Activated T-helper 17 cell treated with anti-CD3 and anti-CD28 coated beads, Interleukin-2, amount 50 U/mL, for 72 hours (primary cell): Measurements from ENCODE around the gene TMEM191C. TPM values are rescaled to one million over a fixed set of nuclear protein-coding genes. Genes with fewer than 3 reads are reported as not detected.

Experiments
- ATAC-seq: fragments of 150-1000 bp; cut with Tn5 transposase; replicated peaks from 2 replicates; pipeline ENCODE4 v1.10.0; 2021; ENCODE audit warnings: mild to moderate bottlenecking, moderate library complexity
- H3K27ac Mint-ChIP-seq: one replicate; pipeline ENCODE4 v1.8.0; 2022; ENCODE audit warnings: mixed read lengths
- H3K27me3 Mint-ChIP-seq: one replicate; pipeline ENCODE4 v1.8.0; 2022; ENCODE audit warnings: mixed read lengths
- H3K36me3 Mint-ChIP-seq: one replicate; pipeline ENCODE4 v1.8.0; 2022; ENCODE audit warnings: low read depth, mild to moderate bottlenecking, mixed read lengths
- H3K4me1 Mint-ChIP-seq: one replicate; pipeline ENCODE4 v1.8.0; 2022; ENCODE audit warnings: mixed read lengths
- H3K4me3 Mint-ChIP-seq: one replicate; pipeline ENCODE4 v1.8.0; 2022; ENCODE audit warnings: mild to moderate bottlenecking, mixed read lengths
- H3K9me3 Mint-ChIP-seq: one replicate; pipeline ENCODE4 v1.8.0; 2022; ENCODE audit warnings: mixed read lengths
- total RNA-seq, 2 donors: library from RNA; stranded (reverse); gene quantifications; one replicate each; pipeline ENCODE4 v1.2.3, GENCODE V29; 2022

TMEM191C gene
- total RNA-seq, 2 donors from 2014 or later, result 0.82 to 5.2 TPM

DNA sequence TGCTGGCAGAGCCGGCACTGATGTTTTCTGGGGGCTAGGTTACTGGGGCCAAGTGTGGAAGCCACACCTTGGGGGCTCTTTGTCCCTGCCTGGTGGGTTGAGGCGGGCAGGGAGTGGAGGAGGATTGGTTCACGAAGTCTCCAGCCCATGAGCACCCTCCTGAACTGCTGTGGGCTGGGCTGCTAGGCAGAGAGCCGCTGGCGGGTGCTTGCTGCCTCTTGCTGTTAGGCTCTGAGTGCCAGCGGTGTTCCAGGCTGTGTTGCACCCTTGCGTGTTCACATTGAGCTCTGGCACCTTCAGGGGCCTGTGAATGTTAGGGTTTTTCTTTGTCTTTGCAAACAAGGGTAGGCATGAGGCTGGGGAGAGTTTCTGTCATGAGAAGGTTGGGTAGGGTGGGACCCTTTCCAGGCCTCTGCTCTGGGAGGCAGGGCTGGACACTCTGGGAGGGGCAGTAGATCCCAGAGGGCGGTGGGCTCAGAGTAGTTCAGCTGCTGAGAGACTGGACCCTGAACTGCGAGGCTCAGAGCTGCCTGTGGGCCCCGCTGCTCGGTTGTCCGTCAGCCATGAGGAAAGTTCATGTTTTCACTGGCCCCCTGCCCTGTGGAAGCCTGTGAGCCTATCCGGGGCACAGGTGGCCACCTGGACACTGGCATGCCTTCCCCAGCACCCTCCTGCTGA is 24.0 kb upstream of the TMEM191C start:
- Mint-ChIP-seq H3K27ac (no peak overlapping the region), H3K4me3 (no peak overlapping the region), H3K4me1 (no peaks in the 10 kb centered on the region), H3K27me3 (no peaks in the 10 kb centered on the region), H3K36me3 (no peaks in the 10 kb centered on the region), H3K9me3 (no peaks in the 10 kb centered on the region)
- no peak for ATAC-seq

DNA sequence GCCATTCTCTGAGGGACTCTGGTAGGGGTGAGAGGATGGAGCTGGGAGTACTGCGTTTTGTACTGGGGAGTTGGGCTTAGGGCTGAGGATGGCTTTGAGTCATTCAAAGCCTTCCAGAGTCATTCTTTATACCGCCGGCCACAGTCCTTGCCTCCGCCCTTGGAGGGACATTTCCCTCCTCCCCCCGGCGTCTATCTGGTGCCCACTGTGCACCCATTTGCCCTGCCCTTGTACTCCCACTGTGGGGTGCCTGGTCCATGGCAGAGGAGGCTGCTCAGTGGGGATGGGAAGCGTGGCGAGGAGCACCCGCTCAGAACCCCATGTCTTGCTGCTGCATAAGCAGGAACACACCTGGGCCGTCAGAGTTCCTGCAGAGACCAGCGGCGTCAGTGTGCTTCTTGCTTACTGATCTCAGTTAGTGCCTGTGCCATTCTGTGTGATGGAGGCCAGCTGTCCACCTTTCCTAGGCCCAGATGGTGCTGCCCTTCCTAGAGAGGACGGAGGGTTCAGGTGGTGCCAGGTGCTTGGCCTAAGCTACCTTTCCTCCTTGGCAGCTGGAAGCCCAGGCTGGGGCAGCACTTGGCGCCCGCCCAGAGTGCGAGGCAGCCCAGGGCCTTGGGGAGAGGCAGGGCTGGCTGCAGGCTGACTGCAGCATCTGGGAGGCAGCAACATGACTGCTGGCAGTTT is 23.3 kb upstream of the TMEM191C start:
- Mint-ChIP-seq H3K4me3 (no peak overlapping the region), H3K4me1 (no peaks in the 10 kb centered on the region), H3K9me3 (no peaks in the 10 kb centered on the region), H3K27me3 (no peaks in the 10 kb centered on the region), H3K27ac (no peak overlapping the region), H3K36me3 (no peaks in the 10 kb centered on the region)
- no peak for ATAC-seq

DNA sequence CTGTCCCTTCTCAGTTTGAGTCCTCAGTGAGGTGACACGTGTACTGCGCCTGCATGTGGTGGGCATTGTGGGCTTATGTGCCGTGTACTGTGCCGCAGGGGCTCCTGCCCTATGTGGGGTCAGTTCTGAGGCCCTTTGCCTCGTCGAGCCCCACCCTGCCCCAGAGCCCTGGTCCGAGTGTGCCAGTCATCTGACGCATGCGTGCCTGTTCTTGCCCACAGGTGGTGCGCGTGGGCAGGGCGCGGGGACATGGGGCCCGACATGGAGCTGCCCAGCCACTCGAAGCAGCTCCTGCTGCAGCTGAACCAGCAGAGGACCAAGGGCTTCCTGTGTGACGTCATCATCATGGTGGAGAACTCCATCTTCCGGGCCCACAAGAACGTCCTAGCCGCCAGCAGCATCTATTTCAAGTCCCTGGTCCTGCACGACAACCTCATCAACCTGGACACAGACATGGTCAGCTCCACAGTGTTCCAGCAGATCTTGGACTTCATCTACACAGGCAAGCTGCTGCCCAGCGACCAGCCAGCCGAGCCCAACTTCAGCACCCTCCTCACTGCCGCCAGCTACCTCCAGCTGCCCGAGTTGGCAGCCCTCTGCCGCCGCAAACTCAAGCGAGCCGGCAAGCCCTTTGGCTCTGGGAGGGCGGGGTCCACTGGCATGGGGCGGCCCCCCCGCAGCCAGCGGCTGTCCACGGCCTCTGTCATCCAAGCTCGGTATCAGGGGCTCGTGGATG is 22.3 kb upstream of the TMEM191C start:
- Mint-ChIP-seq H3K4me3 (no peak overlapping the region), H3K27ac (no peak overlapping the region), H3K9me3 (no peaks in the 10 kb centered on the region), H3K36me3 (no peaks in the 10 kb centered on the region), H3K4me1 (no peaks in the 10 kb centered on the region), H3K27me3 (no peaks in the 10 kb centered on the region)
- no peak for ATAC-seq

DNA sequence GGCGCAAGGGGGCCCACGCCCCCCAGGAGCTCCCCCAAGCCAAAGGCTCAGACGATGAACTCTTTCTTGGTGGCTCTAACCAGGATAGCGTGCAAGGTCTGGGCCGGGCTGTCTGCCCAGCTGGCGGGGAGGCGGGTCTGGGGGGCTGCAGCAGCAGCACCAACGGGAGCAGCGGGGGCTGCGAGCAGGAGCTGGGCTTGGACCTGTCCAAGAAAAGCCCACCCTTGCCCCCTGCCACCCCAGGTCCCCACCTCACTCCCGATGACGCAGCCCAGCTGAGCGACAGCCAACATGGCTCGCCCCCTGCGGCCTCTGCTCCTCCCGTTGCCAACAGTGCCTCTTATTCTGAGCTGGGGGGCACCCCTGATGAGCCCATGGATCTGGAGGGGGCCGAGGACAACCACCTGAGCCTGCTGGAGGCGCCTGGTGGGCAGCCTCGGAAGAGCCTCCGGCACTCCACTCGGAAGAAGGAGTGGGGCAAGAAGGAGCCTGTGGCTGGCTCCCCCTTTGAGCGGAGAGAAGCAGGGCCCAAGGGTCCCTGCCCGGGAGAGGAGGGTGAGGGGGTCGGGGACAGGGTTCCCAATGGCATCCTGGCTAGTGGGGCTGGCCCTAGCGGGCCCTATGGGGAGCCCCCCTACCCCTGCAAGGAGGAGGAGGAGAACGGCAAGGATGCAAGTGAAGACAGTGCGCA is 21.6 kb upstream of the TMEM191C start:
- no peaks in the 10 kb centered on the region for H3K27me3 Mint-ChIP-seq
- no peaks in the 10 kb centered on the region for H3K36me3 Mint-ChIP-seq
- no peak overlapping the region for H3K4me3 Mint-ChIP-seq
- H3K4me1 Mint-ChIP-seq, result no peaks in the 10 kb centered on the region
- H3K9me3 Mint-ChIP-seq, result no peaks in the 10 kb centered on the region
- no peak for ATAC-seq
- no peak overlapping the region for H3K27ac Mint-ChIP-seq

DNA sequence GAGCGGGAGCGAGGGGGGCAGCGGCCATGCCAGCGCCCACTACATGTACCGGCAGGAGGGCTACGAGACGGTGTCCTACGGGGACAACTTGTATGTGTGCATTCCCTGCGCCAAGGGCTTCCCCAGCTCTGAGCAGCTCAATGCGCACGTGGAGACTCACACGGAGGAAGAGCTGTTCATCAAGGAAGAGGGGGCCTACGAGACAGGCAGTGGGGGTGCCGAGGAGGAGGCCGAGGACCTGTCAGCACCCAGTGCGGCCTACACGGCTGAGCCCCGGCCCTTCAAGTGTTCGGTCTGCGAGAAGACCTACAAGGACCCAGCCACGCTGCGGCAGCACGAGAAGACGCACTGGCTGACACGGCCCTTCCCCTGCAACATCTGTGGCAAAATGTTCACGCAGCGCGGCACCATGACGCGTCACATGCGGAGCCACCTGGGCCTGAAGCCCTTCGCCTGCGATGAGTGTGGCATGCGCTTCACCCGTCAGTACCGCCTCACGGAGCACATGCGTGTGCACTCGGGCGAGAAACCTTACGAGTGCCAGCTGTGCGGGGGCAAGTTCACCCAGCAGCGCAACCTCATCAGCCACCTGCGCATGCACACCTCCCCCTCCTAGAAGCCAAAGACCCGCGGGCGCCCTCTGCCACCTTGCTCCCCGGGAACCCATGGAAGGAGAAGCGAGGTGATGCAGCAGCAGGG is 20.9 kb upstream of the TMEM191C start:
- H3K4me1 Mint-ChIP-seq, result no peaks in the 10 kb centered on the region
- H3K27me3 Mint-ChIP-seq, result no peaks in the 10 kb centered on the region

DNA sequence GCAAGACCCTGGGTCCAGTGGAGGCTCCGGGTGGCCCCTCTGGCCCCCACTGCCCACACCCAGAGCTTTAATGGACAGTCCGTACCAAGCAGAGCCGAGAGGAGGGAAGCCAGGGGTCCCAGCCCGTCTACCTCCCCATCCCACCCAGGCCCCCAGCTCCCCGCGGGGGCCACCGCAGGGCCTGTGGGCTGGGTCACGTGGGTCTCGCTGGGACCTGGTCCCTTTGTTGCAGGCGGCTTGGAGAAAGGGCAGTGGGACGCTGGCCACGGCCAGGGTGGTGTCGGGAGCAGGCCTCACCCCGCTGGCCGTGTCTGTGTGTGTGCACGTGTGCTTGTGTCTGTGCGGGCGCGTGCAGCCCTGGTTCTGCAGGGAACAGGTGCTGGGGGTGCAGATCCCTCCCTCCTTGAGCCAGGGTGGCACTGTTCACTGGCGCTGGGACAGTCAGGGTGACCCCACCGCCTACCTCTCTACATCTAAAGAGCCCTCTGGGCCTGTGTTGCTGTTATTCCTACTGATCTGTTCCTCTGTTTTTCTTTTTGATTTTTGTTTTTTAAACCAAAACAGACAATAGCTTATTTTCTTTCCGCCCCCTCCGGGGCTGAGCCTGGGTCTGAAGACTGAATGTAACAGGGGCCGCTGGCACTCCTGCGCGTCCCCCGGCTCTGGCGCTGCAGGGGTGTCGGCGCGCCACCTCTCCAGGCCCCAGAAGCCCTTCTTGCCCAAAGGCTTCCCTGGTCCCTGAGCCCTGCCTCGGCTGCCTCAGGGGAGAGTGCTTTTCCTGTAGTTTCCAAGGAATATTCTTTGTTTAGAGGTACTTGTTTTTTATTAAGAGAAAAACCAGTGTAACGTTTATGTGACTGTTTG is 20.1 kb upstream of the TMEM191C start:
- Mint-ChIP-seq H3K4me1 (no peaks in the 10 kb centered on the region), H3K9me3 (no peaks in the 10 kb centered on the region), H3K36me3 (no peaks in the 10 kb centered on the region), H3K27ac (no peak overlapping the region), H3K4me3 (no peak overlapping the region), H3K27me3 (no peaks in the 10 kb centered on the region)
- no peak for ATAC-seq

More for the DNA sequence above, 20.9 kb upstream of the TMEM191C start:
- H3K9me3 Mint-ChIP-seq, result no peaks in the 10 kb centered on the region
- no peak for ATAC-seq
- no peak overlapping the region for H3K4me3 Mint-ChIP-seq
- no peak overlapping the region for H3K27ac Mint-ChIP-seq
- H3K36me3 Mint-ChIP-seq, result no peaks in the 10 kb centered on the region

DNA sequence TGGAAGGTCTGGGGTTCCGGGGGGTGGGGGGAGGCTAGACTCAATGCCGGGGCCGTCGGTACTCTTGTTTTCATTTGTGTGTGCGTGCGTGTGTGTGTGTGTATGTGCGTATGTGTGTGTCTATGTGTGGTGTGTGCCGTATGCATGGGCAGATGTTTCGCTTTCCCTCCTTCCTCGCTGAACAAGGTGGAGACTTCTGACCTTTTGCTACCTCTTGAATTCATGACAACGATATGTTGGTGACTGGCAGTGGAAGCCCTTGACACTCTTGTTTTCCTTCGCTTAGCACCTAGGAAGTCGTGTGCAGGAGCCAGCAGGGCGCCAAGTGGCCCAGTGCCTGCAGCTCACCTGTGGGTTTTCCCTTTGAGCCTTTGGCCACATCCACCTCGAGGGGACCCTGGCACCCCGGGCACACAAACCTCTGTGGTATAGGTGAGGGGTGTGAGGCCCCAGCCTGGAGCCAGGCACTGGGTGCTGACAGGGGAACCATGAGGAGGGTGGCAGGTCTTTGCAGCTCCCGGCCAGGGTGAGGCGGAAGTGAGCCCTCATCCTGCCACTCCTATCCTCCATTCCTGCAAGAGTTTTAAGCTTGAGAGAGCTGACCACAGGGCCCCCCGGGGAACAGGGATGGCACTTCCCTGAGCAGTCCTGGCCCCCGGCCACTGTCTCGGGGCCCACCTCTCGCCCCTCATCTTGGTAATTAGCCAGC is 19.3 kb upstream of the TMEM191C start:
- Mint-ChIP-seq H3K4me3 (no peak overlapping the region), H3K27ac (no peak overlapping the region), H3K4me1 (no peaks in the 10 kb centered on the region), H3K27me3 (no peaks in the 10 kb centered on the region), H3K9me3 (no peaks in the 10 kb centered on the region), H3K36me3 (no peaks in the 10 kb centered on the region)
- no peak for ATAC-seq

DNA sequence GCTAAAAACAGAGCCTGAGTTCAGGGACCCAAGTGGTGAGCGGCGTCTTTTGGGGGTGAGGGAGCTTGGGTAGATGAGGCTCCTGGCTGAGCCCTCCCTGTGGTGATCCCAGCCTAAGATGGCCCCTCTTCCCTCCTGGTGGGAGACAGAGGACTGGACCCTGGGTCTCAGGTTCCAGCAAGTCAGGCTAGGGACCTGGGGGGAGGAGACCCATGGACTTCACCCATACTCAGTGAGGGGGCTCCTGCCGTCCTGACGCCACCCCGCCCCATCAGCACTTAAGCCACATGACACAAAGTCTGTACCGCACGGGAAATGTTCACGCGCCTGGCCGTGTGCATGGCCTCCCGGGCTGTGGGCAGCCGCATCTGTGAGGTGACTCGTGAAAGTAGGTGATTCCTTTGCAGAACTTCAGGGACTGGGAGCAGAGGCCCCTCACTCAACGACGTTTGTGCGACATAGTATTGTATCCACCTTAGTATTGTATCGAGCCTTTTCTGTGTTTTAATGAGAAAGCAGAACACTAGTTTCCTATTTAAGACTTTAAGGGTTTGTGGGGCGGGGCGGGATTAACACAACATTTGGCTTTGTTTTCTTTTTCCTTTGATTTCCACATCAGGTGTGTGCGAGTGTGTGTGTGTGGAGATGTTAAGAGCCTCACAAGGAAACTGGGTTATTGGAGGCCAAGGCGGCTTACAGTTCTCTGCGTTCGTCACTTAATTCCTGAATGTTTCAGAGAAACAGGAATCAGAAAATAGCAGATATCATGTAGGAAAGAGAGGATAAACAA is 18.4 kb upstream of the TMEM191C start:
- no peak overlapping the region for H3K27ac Mint-ChIP-seq
- no peaks in the 10 kb centered on the region for H3K36me3 Mint-ChIP-seq
- H3K9me3 Mint-ChIP-seq, result no peaks in the 10 kb centered on the region
- H3K4me1 Mint-ChIP-seq, result no peaks in the 10 kb centered on the region
- H3K27me3 Mint-ChIP-seq, result no peaks in the 10 kb centered on the region
- ATAC-seq, result no peak
- no peak overlapping the region for H3K4me3 Mint-ChIP-seq

DNA sequence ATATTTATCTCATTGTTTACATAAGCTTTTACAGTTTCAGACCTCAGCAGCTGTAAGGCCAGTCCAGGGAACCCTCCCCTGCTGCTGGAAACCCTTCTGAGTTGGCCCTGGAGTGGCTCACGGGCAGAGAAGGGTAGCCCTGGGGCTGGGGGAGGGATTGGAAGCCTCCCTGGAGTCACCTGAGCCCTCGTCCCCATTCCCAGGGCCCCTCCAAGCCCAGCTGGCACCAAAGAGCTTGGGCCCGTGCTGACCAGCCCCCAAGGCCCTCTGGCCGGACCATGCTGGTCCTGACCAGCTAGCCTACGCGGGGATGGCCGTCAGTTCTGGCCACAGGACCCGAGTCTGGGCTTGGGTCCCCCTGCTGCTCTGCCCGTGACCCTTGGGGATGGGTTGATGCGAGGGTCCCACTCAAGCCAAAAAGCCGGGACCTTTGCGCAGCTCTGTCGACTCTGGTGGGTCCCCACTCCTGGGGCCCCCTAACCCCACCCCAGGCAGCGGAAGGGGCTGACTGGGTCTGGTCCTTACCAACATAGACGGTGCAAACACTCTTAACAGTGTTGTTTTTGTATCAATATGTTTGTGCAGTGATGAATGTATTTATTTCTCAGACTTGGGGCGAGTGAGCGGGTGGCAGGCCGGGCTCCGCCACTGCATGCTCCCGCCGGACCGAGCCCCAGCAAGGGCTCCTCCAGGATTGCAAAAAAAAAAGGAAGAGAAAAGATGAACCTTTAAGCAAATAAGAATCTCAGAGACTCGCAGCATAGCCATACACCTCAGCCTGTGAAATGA is 17.5 kb upstream of the TMEM191C start:
- Mint-ChIP-seq H3K27ac (no peak overlapping the region), H3K9me3 (no peaks in the 10 kb centered on the region), H3K36me3 (no peaks in the 10 kb centered on the region), H3K27me3 (no peaks in the 10 kb centered on the region), H3K4me1 (no peaks in the 10 kb centered on the region), H3K4me3 (no peak overlapping the region)
- no peak for ATAC-seq

DNA sequence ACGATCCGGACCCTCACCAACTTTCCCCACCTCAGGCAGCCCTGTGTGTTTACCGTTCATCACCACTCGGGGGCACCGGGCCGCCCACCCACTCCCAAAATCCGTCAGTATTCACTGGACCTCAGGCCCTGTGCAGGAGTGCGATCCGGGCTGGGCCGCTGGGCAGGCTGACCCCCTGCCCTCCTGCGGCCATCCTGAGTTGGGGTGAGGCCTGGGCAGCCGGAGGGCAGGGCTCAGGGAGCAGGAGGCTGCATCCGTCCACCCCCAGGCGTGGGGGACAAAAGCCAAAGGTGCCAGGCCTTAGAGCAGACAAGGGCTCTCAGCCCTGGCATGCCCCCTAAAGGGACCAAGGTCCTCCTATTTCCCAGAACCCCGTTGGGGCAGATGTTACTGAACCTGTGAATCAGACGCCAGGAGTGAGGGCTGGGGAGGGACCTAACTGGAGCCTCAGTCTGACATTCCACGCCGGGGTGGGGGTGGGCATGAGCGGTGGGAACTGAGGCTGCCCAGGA is 16.8 kb upstream of the TMEM191C start:
- no peak for ATAC-seq
- Mint-ChIP-seq H3K9me3 (no peaks in the 10 kb centered on the region), H3K36me3 (no peaks in the 10 kb centered on the region), H3K27ac (no peak overlapping the region), H3K27me3 (no peaks in the 10 kb centered on the region), H3K4me3 (no peak overlapping the region), H3K4me1 (no peaks in the 10 kb centered on the region)

DNA sequence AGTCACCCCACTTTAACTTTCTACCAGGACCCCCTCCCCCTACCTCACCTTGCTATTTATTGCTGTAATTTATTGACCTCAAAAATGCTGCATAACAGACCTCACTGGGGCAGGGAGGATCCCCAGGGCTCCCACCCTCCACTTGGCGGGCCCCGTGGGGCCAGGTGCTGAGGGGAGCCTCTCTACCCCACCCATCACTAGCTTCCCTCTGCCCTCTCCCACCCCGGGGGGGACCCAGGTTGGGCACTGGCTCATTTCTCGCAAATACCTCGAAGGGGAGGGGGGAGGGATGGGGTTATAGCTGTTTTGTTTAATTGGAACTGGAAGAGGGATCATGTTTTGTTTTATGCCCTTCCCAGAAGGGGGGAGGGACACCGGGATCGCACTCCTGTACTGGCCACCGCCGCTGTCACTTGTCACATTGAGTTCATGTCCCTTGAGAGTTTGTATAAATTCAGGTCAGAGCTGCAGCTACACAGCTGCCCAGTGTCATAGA is 16.3 kb upstream of the TMEM191C start:
- ATAC-seq, result no peak
- no peak overlapping the region for H3K4me3 Mint-ChIP-seq
- H3K9me3 Mint-ChIP-seq, result no peaks in the 10 kb centered on the region
- no peaks in the 10 kb centered on the region for H3K36me3 Mint-ChIP-seq
- no peaks in the 10 kb centered on the region for H3K27me3 Mint-ChIP-seq
- no peaks in the 10 kb centered on the region for H3K4me1 Mint-ChIP-seq
- H3K27ac Mint-ChIP-seq, result no peak overlapping the region
